Retinal pigment epithelial cell (primary cell): ENCODE data around the gene MSH6.

Experiments used
- DNase-seq: peaks from one replicate; pipeline ENCODE4 v3.0.0-alpha.2; 2010; ENCODE audit warnings: low read depth
- H3K4me3 ChIP-seq: 2 replicates; pipeline ENCODE4 v1.5.1; 2011; ENCODE audit warnings: mild to moderate bottlenecking, low read length, control low read depth, moderate library complexity
- CTCF ChIP-seq: conservative IDR thresholded peaks from 2 replicates; pipeline ENCODE4 v1.5.1; 2011; ENCODE audit warnings: low read depth, low read length, control low read depth, inconsistent platforms

MSH6 gene

DNA sequence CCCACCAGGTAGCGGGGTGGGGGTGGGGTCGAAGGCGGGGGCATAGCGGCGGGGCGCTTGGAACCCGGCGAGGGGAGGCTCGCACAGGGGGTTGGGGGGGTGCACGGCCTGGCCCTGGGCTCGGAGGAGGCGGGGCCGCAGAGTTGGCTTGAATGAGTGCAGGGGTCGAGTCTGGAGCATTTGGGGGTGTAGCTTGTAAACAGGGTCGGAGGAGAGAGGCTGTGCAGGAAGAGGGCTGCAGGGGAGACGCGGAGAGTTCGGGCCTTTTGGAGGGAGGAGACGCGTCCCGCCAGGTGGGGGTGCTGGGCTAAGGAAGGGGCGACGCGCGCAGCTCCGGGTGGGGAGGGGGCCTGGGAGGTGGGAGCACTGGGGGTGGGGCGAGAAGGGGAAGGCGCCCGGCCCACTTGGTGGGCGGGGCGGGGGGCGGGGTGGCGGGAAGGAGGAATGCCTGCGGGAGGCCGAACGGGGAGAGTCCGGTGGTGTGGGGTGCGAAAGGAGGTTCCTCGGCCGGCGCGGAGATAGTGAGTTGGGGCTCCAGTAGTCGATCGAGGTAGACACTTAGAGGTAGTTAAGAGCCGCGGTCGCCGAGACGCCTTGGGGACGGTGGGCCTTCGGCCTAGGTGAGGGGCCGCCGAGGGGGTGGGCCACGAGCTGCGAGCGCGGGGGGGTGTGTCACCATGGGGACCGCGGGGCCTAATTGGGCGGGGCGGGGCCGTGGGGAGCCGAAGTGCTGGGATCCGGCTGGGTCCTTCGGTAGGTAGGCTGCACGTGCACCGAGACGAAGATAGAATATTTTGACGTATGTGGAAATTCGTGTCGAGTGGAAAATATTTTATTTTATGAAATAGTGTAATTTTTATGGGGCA, 774 bp downstream of the MSH6 start:
- no peak for TF ChIP-seq CTCF
- peak; percentile 18 for DNase-seq
- peak overlapping the region; percentile 71 for H3K4me3 ChIP-seq

GRCh38 chr2:47784352-47784851, 1.5 kb downstream of the MSH6 start:
- H3K4me3 ChIP-seq = peak overlapping the region; percentile 71
- DNase-seq = no peak
- TF ChIP-seq CTCF = no peak

DNA sequence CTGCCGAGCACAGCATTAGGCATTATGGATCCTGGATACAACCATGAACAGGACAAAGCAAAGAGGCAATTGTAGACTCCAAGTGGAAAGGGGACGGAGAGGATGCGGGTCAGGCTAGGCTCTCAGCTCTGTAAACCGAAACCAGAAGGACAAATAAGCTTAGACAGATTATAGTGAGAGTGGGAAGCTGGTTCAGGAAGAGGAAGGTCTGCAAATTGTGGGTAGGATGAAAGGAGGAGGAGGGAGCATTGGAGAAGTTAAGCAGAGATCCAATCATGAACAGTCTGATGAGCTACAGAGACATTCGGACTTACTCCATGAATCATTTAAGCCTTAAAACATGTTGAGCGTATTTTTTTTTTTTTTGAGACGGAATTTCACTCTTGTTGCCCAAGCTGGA, 3.0 kb downstream of the MSH6 start:
- TF ChIP-seq CTCF = no peak
- no peak overlapping the region for H3K4me3 ChIP-seq
- DNase-seq = no peak

- no peak for DNase-seq
- TF ChIP-seq CTCF = no peak
Measured at GRCh38 chr2:47796090-47796697, 13.2 kb downstream of the MSH6 start.

GRCh38 chr2:47798631-47799030, 15.7 kb downstream of the MSH6 start:
- no peak for TF ChIP-seq CTCF
- DNase-seq = no peak
- H3K4me3 ChIP-seq = no peak overlapping the region

More at GRCh38 chr2:47796090-47796697, 13.2 kb downstream of the MSH6 start:
- H3K4me3 ChIP-seq = no peak overlapping the region

GRCh38 chr2:47799031-47799609, 16.2 kb downstream of the MSH6 start:
- TF ChIP-seq CTCF = no peak
- no peak overlapping the region for H3K4me3 ChIP-seq
- no peak for DNase-seq
